CD4-positive, alpha-beta T cell treated with Interleukin-17A for 1 hour (primary cell): ENCODE results near the gene CHST10.

Experiments
- DNase-seq: peaks from one replicate; pipeline ENCODE4 v3.0.0-alpha.2; 2020

Gene CHST10

GRCh38 chr2:100413571-100413970 lies 3.9 kb downstream of the CHST10 start:
- DNase-seq = no peak

GRCh38 chr2:100412881-100413321 lies 4.6 kb downstream of the CHST10 start:
- no peak for DNase-seq

- no peak for DNase-seq
These were observed 5.0 kb downstream of the CHST10 start for GRCh38 chr2:100412466-100412865.

- DNase-seq = no peak
These were observed 5.6 kb downstream of the CHST10 start for GRCh38 chr2:100411841-100412292.

- DNase-seq = no peak
These were observed 7.4 kb downstream of the CHST10 start for GRCh38 chr2:100409975-100410647.

GRCh38 chr2:100409461-100409860 lies 8.0 kb downstream of the CHST10 start:
- no peak for DNase-seq

- DNase-seq = no peak
These were observed 8.5 kb downstream of the CHST10 start for GRCh38 chr2:100408941-100409340.

GRCh38 chr2:100408104-100408503 lies 9.4 kb downstream of the CHST10 start:
- no peak for DNase-seq

- DNase-seq = no peak
These were observed 9.9 kb downstream of the CHST10 start for GRCh38 chr2:100407563-100407962.

- no peak for DNase-seq
These were observed 10.4 kb downstream of the CHST10 start for GRCh38 chr2:100407073-100407472.

GRCh38 chr2:100406120-100406508 lies 11.4 kb downstream of the CHST10 start:
- DNase-seq = no peak

- DNase-seq = no peak
These were observed 11.9 kb downstream of the CHST10 start for GRCh38 chr2:100405403-100406119.

- DNase-seq = no peak
These were observed 13.1 kb downstream of the CHST10 start for GRCh38 chr2:100404411-100404810.

GRCh38 chr2:100403722-100404121 lies 13.7 kb downstream of the CHST10 start:
- DNase-seq = no peak

- no peak for DNase-seq
These were observed 16.2 kb downstream of the CHST10 start for GRCh38 chr2:100401268-100401667.

GRCh38 chr2:100399714-100400113 lies 17.8 kb downstream of the CHST10 start:
- DNase-seq = no peak

- DNase-seq = no peak
These were observed 19.5 kb downstream of the CHST10 start for GRCh38 chr2:100397976-100398375.

- no peak for DNase-seq
These were observed 20.2 kb downstream of the CHST10 start for GRCh38 chr2:100397118-100397860.

- DNase-seq = no peak
These were observed 21.0 kb downstream of the CHST10 start for GRCh38 chr2:100396483-100396882.

GRCh38 chr2:100395532-100396350 lies 21.7 kb downstream of the CHST10 start:
- DNase-seq = no peak

- no peak for DNase-seq
These were observed 23.3 kb downstream of the CHST10 start for GRCh38 chr2:100394111-100394641.

- no peak for DNase-seq
These were observed 24.1 kb downstream of the CHST10 start for GRCh38 chr2:100393362-100393761.

- no peak for DNase-seq
These were observed 24.8 kb downstream of the CHST10 start for GRCh38 chr2:100392715-100393114.
